H9 (cell line): ENCODE results near the gene FAM210B. TPM values are rescaled to one million over a fixed set of nuclear protein-coding genes. Genes with fewer than 3 reads are reported as not detected.

Experiments
- DNase-seq: peaks from one replicate; pipeline ENCODE4 v3.0.0-alpha.2; 2017
- H2AFZ ChIP-seq: one replicate; pipeline ENCODE4 v1.6.1; 2013; ENCODE audit warnings: mild to moderate bottlenecking, low read length, control low read depth, moderate library complexity
- H2AK5ac ChIP-seq: 2 replicates; pipeline ENCODE4 v1.6.1; 2013; ENCODE audit warnings: low read length, control low read depth, mixed read lengths; ENCODE audit not compliant: insufficient read length
- H2BK120ac ChIP-seq: one replicate; pipeline ENCODE4 v1.6.1; 2013; ENCODE audit warnings: low read depth, mild to moderate bottlenecking, low read length, control low read depth, inconsistent platforms; ENCODE audit not compliant: poor library complexity, severe bottlenecking
- H2BK12ac ChIP-seq: 2 replicates; pipeline ENCODE4 v1.6.1; 2013; ENCODE audit warnings: low read length, control low read depth, mixed read lengths, low read depth; ENCODE audit not compliant: insufficient read length
- H2BK15ac ChIP-seq: 2 replicates; pipeline ENCODE4 v1.6.1; 2013; ENCODE audit warnings: low read depth, low read length, control low read depth
- H2BK20ac ChIP-seq: one replicate; pipeline ENCODE4 v1.6.1; 2013; ENCODE audit warnings: low read depth, mild to moderate bottlenecking, low read length, control low read depth, inconsistent platforms; ENCODE audit not compliant: poor library complexity, severe bottlenecking
- H2BK5ac ChIP-seq: 2 replicates; pipeline ENCODE4 v1.6.1; 2013; ENCODE audit warnings: low read length, control low read depth, mixed read lengths; ENCODE audit not compliant: insufficient read length
- H3K14ac ChIP-seq: 2 replicates; pipeline ENCODE4 v1.6.1; 2013; ENCODE audit warnings: low read length, control low read depth; ENCODE audit not compliant: insufficient read depth
- H3K18ac ChIP-seq: 2 replicates; pipeline ENCODE4 v1.6.1; 2013; ENCODE audit warnings: low read depth, mild to moderate bottlenecking, mixed read lengths, low read length, control low read depth; ENCODE audit not compliant: insufficient read length
- H3K23ac ChIP-seq: 2 replicates; pipeline ENCODE4 v1.6.1; 2013; ENCODE audit warnings: low read length, control low read depth, mixed read lengths, low read depth; ENCODE audit not compliant: insufficient read length
- H3K23me2 ChIP-seq: 2 replicates; pipeline ENCODE4 v1.6.1; 2013; ENCODE audit warnings: low read depth, mild to moderate bottlenecking, mixed read lengths, low read length, control low read depth; ENCODE audit not compliant: insufficient read length, poor library complexity, severe bottlenecking
- H3K27ac ChIP-seq: 2 replicates; pipeline ENCODE4 v1.5.1; 2013; ENCODE audit warnings: low read length, control low read depth, mixed read lengths, low read depth; ENCODE audit not compliant: insufficient read length
- H3K27me3 ChIP-seq: 2 replicates; pipeline ENCODE4 v1.6.1; 2013; ENCODE audit warnings: low read length, control low read depth, inconsistent platforms; ENCODE audit not compliant: insufficient read depth
- H3K4ac ChIP-seq: 2 replicates; pipeline ENCODE4 v1.6.1; 2013; ENCODE audit warnings: low read depth, mild to moderate bottlenecking, control low read depth, inconsistent platforms, low read length, moderate library complexity
- H3K4me1 ChIP-seq: 2 replicates; pipeline ENCODE4 v1.6.1; 2013; ENCODE audit warnings: low read length, control low read depth, inconsistent platforms; ENCODE audit not compliant: insufficient read depth
- H3K4me2 ChIP-seq: 2 replicates; pipeline ENCODE4 v1.6.1; 2013; ENCODE audit warnings: low read length, control low read depth, mixed read lengths; ENCODE audit not compliant: insufficient read length, insufficient read depth
- H3K56ac ChIP-seq: 2 replicates; pipeline ENCODE4 v1.6.1; 2013; ENCODE audit warnings: low read depth, mild to moderate bottlenecking, mixed read lengths, low read length, control low read depth; ENCODE audit not compliant: insufficient read length
- H3K79me1 ChIP-seq: 2 replicates; pipeline ENCODE4 v1.6.1; 2013; ENCODE audit warnings: low read depth, mild to moderate bottlenecking, moderate library complexity, low read length, control low read depth, inconsistent platforms; ENCODE audit not compliant: insufficient read depth, poor library complexity, severe bottlenecking
- H3K79me2 ChIP-seq: 2 replicates; pipeline ENCODE4 v1.6.1; 2013; ENCODE audit warnings: low read length, control low read depth, inconsistent platforms; ENCODE audit not compliant: insufficient read depth
- H3K9ac ChIP-seq: 2 replicates; pipeline ENCODE4 v1.6.1; 2013; ENCODE audit warnings: low read length, control low read depth, mixed read lengths; ENCODE audit not compliant: insufficient read length; ENCODE audit errors: extremely low read depth
- H3K9me3 ChIP-seq: one replicate; pipeline ENCODE4 v1.6.1; 2013; ENCODE audit warnings: low read depth, low read length, inconsistent platforms; ENCODE audit not compliant: control insufficient read depth
- H3T11ph ChIP-seq: one replicate; pipeline ENCODE4 v1.6.1; 2013; ENCODE audit warnings: mild to moderate bottlenecking, low read length, control low read depth, inconsistent platforms
- H4K20me1 ChIP-seq: one replicate; pipeline ENCODE4 v1.6.1; 2013; ENCODE audit not compliant: control insufficient read depth, insufficient read length, insufficient read depth
- H4K5ac ChIP-seq: 2 replicates; pipeline ENCODE4 v1.6.1; 2013; ENCODE audit warnings: low read depth, mild to moderate bottlenecking, mixed read lengths, low read length, control low read depth; ENCODE audit not compliant: insufficient read length
- H4K8ac ChIP-seq: replicated peaks from 2 replicates; pipeline ENCODE4 v1.6.1; 2013; ENCODE audit warnings: low read length, control low read depth, mixed read lengths, low read depth; ENCODE audit not compliant: insufficient read length
- H4K91ac ChIP-seq: 2 replicates; pipeline ENCODE4 v1.6.1; 2013; ENCODE audit warnings: low read depth, mild to moderate bottlenecking, moderate library complexity, mixed read lengths, low read length, control low read depth; ENCODE audit not compliant: insufficient read length
- H3K27ac Mint-ChIP-seq, 3 experiments: 2 replicates in 2 of 3; 3 replicates in 1 of 3; pipeline ENCODE4 v1.8.0; 2020 to 2021; ENCODE audit warnings: mixed read lengths in 3 of 3, mild to moderate bottlenecking in 1 of 3, moderate library complexity in 1 of 3
- H3K27me3 Mint-ChIP-seq: 2 replicates; pipeline ENCODE4 v1.8.0; 2021; ENCODE audit warnings: low read depth, mild to moderate bottlenecking, moderate library complexity, mixed read lengths
- H3K36me3 Mint-ChIP-seq, 3 experiments: 2 replicates in 2 of 3; 3 replicates in 1 of 3; pipeline ENCODE4 v1.8.0; 2020 to 2021; ENCODE audit warnings: low read depth in 3 of 3, mixed read lengths in 3 of 3; ENCODE audit not compliant: insufficient read depth in 1 of 3
- H3K4me1 Mint-ChIP-seq, 2 experiments: 2 replicates each; pipeline ENCODE4 v1.8.0; 2020; ENCODE audit warnings: mixed read lengths in 2 of 2
- H3K4me3 Mint-ChIP-seq, 2 experiments: 2 replicates in 1 of 2; 3 replicates in 1 of 2; pipeline ENCODE4 v1.8.0; 2020 to 2021; ENCODE audit warnings: mild to moderate bottlenecking in 2 of 2, mixed read lengths in 2 of 2, moderate library complexity in 1 of 2
- H3K9me3 Mint-ChIP-seq, 2 experiments: 2 replicates in 1 of 2; 3 replicates in 1 of 2; pipeline ENCODE4 v1.8.0; 2020; ENCODE audit warnings: mild to moderate bottlenecking in 2 of 2, mixed read lengths in 2 of 2, moderate library complexity in 1 of 2
- whole genome bisulfite sequencing: extraction: QIAGEN DNeasy Blood & Tissue Kit; methylation state at CpG from one replicate; pipeline ENCODE4 v1.1.7; 2013; ENCODE audit warnings: missing lambda C conversion rate, low lambda C conversion rate, mixed read lengths; ENCODE audit not compliant: insufficient read length; ENCODE audit errors: extremely low coverage; 5-methylcytosine and 5-hydroxymethylcytosine counted together
- total RNA-seq: library from RNA; stranded (reverse); gene quantifications from 2 replicates; pipeline ENCODE4 v1.2.1, GENCODE V29; 2021
- TF ChIP-seq, protein P1 (sequence below): fragments of 200-600 bp; sonication (generic); conservative IDR thresholded peaks from 3 replicates; pipeline ENCODE4 v1.8.0; 2021; ENCODE audit warnings: antibody characterized with exemption, mild to moderate bottlenecking

Gene FAM210B
- total RNA-seq, 1 experiment from 2014 or later = 24.2 TPM

DNA sequence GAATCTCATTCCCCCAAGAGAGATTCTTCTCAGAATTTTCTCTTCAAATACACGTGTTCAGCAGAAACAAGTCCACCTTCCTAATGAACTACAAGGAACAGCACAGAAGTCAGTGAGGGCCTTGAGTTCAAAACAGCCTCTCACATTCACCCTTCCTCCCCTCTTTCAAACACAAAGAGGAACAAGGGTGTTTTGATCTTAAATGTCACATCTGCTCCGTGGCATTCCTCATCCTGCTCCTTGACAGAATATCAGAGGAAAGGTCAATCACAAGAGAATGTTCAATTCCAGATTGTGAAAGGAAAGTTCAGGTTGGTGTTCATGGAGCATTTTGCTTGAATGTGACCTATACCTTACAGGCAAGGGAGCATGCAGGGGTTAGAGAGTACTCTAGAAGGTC lies 35.6 kb upstream of the FAM210B start:
- H3K27ac Mint-ChIP-seq = no peak overlapping the region
- no peak overlapping the region for H2BK20ac ChIP-seq
- H3K27me3 ChIP-seq = no peaks in the 10 kb centered on the region
- no peak overlapping the region for H2BK5ac ChIP-seq
- H3K4me3 Mint-ChIP-seq = no peak overlapping the region
- no peak overlapping the region for H3K23ac ChIP-seq
- no peak for DNase-seq
- H3K18ac ChIP-seq = no peak overlapping the region
- H2BK12ac ChIP-seq = no peak overlapping the region
- H3K14ac ChIP-seq = no peak overlapping the region
- H2AFZ ChIP-seq = no peak overlapping the region
- H2AK5ac ChIP-seq = no peak overlapping the region
- H3T11ph ChIP-seq = no peak overlapping the region
- TF ChIP-seq, protein P1, sequence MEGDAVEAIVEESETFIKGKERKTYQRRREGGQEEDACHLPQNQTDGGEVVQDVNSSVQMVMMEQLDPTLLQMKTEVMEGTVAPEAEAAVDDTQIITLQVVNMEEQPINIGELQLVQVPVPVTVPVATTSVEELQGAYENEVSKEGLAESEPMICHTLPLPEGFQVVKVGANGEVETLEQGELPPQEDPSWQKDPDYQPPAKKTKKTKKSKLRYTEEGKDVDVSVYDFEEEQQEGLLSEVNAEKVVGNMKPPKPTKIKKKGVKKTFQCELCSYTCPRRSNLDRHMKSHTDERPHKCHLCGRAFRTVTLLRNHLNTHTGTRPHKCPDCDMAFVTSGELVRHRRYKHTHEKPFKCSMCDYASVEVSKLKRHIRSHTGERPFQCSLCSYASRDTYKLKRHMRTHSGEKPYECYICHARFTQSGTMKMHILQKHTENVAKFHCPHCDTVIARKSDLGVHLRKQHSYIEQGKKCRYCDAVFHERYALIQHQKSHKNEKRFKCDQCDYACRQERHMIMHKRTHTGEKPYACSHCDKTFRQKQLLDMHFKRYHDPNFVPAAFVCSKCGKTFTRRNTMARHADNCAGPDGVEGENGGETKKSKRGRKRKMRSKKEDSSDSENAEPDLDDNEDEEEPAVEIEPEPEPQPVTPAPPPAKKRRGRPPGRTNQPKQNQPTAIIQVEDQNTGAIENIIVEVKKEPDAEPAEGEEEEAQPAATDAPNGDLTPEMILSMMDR = no peak
- H3K79me2 ChIP-seq = no peaks in the 10 kb centered on the region
- H3K27me3 Mint-ChIP-seq = peaks cover 5% of the 10 kb centered on the region; the same call in 1 of the 2 replicates
- peaks cover 2 to 34% (median 10%) of the 10 kb centered on the region in 3 experiments; a peak in 5 of 7 replicates for H3K36me3 Mint-ChIP-seq
- H3K27ac ChIP-seq = no peak overlapping the region
- H4K8ac ChIP-seq = no peak overlapping the region
- WGBS = no CpG with 5 or more reads among the region's 2 CpGs
- H3K9me3 Mint-ChIP-seq = peaks cover 86 to 92% of the 10 kb centered on the region in 2 experiments
- no peak overlapping the region for H3K4ac ChIP-seq
- H3K4me1 Mint-ChIP-seq = no peaks in the 10 kb centered on the region
- H3K4me2 ChIP-seq = no peak overlapping the region
- H3K23me2 ChIP-seq = no peaks in the 10 kb centered on the region
- H4K20me1 ChIP-seq = no peaks in the 10 kb centered on the region
- H4K5ac ChIP-seq = no peak overlapping the region
- no peak overlapping the region for H3K9ac ChIP-seq
- no peak overlapping the region for H2BK120ac ChIP-seq
- H3K9me3 ChIP-seq = peaks cover 73% of the 10 kb centered on the region
- no peak overlapping the region for H4K91ac ChIP-seq
- no peak overlapping the region for H2BK15ac ChIP-seq
- no peaks in the 10 kb centered on the region for H3K79me1 ChIP-seq
- no peaks in the 10 kb centered on the region for H3K4me1 ChIP-seq
- H3K56ac ChIP-seq = no peak overlapping the region
